GM21528 (cell line): ENCODE data around the gene LDHD.

ENCODE experiments used
- ATAC-seq: cut with Tn5 transposase; IDR thresholded peaks from one replicate; pipeline ENCODE4 v1.9.1; 2021; ENCODE audit warnings: mild to moderate bottlenecking, moderate library complexity; ENCODE audit not compliant: unreplicated experiment, low FRiP score

LDHD gene

DNA sequence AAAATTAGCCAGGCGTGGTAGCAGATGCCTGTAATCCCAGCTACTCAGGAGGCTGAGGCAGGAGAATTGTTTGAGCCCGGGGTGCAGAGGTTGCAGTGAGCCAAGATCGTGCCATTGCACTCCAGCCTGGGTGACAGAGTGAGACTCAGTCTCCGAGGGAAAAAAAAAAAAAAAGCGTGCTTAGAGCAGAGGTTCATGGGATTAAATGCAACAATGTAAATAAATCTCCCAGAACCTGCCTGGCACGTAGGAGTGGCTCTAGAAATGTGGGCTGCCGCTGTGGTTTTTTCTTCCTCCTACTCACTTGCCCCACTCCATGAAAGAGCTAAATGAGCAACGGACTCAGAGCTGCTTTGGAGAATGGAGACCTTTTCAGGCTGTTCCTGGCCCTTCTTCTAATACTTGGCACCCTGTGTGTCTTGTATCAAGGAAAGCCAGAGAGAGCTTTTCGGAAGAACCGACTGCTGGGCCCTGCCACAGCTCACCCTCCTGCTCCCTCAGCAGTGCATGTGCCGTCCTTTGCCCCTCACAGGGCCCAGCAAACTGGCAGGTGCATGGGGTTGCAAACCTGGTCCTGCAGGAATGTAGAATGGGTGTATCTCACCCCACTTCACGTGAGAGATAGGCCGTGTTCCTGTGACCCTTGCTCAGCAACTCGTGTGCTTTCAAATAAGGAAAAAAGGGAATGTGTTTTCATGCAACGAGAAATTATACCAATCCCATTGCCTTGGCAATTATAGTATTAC is 52.0 kb downstream of the LDHD start:
- no peak for ATAC-seq

DNA sequence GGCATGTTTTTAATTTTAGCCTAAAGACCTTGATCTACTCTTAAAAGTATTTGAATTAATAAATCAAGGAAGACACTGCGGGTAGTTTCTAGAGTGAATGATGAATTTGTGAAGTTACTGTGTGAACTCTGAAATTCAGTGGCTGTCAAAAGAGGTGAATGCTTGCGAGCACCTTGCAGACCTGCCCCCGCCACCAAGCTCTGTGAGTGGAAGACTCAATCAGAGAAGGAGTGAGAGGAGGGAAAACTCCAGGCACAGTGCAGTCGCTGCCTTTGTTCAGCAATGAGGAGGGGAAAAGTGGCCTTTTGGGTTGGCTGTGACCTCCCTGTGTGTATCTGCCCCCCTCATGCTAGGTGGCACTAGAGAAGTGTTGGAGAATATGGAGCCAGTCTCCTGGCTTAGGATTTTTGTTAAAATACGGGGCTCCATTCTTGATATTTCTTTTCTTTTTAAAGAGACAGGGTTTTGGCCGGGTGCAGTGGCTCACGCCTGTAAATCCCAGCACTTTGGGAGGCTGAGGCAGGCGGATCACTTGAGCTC is 53.0 kb downstream of the LDHD start:
- ATAC-seq: no peak

DNA sequence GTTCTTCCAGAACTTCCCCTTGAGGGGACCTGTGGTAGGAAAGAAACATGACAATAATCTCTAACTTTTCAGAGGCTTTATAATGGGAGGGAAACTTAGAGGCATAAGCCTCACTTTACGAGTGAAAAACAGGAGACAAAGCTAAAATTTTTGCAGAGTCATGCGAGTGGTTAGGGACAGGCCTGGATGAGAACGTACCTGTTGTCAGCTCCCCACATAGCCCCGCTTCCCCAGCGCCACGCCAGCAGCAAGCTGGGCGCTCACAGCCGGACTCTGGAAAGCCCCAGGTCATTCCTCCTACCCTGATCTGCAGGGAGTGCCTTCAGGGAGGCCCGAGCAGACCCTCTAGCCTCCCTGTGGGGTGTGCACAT is 53.6 kb downstream of the LDHD start:
- no peak for ATAC-seq

DNA sequence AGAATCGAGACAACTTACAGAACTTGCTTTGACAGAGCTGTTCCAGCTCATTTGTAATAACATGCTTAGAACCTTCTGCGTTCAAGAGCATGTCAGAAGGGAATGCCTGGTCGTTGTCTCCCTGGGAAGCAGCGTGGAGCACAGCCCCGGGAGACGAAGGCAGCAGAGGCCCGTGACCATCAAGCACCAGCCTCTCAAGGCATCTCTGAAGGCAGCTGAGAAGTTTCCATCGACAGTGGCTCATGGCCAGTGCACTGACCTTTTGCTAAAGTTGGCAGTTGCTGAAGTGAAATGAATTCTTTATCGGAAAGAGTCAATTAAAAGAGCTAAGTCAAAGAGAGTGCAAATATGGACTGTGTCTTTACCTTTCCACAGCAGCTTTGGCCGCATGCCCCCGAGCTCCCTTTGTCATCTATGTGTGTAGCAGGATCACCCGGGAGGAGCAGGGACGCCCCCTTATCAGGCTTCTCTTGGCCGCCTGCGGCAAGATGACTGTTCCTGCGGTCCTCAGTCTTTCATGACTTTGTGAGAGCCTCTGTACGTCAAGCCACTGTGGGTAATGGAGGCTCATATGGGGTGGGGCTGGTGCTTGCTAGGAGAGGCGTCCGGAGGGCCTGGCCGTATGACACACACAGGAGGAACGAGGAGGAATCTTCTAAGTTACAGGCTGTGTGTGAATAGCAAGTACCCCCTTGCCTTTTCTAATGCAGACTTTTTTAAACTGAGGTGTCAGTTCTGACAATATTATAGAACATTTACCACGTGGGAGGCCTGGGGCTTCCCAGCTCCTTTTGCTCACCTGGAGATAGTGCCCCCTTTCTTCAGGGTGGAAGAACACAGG is 54.2 kb downstream of the LDHD start:
- ATAC-seq: no peak
